GM12872 (cell line): ENCODE data around the gene NEMP2.

Experiments used
- CTCF ChIP-seq: IDR thresholded peaks from 3 replicates; pipeline ENCODE4 v1.5.1; 2011; ENCODE audit warnings: low read depth, mild to moderate bottlenecking, low read length, moderate library complexity; ENCODE audit not compliant: insufficient read depth

NEMP2 gene

GRCh38 chr2:190486037-190486623 is 48.4 kb downstream of the NEMP2 start:
- no peak for TF ChIP-seq CTCF

GRCh38 chr2:190482451-190482850 is 52.1 kb downstream of the NEMP2 start:
- TF ChIP-seq CTCF = no peak

GRCh38 chr2:190481339-190481738 is 53.2 kb downstream of the NEMP2 start:
- no peak for TF ChIP-seq CTCF

- no peak for TF ChIP-seq CTCF
These were observed 55.8 kb downstream of the NEMP2 start for GRCh38 chr2:190478572-190479195.

GRCh38 chr2:190477661-190478454 is 56.7 kb downstream of the NEMP2 start:
- no peak for TF ChIP-seq CTCF

- TF ChIP-seq CTCF = no peak
These were observed 64.2 kb downstream of the NEMP2 start for GRCh38 chr2:190470256-190470826.

- TF ChIP-seq CTCF = no peak
These were observed 64.8 kb downstream of the NEMP2 start for GRCh38 chr2:190469771-190470170.
